Measurements from ENCODE around the gene CCNI2.

CCNI2 gene

DNA sequence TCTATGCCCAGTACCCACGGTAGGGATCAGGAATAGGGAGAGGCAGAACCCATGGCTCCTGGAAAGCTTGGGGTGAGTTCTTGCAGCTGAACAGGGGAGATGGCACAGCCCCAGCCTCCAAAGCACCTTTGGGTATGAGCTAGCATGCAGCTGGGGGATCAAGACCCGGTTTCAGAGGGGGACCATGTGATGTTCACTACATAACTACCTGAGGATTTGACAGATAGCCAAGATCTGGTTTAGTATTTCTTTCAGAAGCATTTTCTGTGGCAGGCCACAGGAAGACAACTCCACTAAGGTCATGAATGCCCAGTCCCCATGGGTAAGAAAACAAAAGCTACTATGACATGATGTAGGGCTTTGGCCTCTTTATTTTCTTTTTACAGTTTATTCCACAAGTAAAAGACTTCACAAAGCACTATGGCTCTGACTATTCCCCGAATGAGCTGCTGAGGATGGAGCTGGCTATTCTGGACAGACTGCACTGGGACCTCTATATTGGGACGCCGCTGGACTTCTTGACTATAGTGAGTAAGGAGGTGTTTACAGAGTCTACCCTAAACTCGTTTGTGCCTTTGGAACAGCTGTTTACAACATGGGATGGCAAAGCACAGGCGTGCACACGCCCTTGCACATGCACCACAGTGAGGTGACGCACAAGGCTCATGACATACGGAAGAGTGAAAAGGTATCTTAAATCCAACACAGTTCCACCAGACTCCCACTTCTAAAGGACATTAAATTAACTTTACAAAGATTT is 3.4 kb downstream of the CCNI2 start:
- DNase-seq (ENCODE audit: low read depth): no peak

DNA sequence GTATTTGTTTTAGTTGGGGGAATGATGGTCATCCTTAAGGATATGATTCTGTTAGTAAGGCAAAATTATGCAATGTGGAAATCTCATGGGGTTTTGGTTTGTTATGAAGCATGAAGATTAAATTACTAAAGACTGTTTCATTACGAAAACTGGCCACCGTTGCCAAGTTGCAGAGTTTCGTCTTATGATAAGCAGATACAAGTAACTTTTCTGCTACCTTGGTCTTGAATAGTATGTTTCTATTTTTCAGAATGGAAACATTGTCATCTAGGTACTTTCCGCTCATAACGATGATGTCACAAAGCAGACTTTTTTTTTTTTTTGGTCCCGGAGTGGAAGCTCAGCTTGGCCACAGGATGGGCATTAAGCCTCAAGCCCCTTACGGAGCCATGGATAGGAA is 4.2 kb downstream of the CCNI2 start:
- no peak for DNase-seq (ENCODE audit: low read depth)

DNA sequence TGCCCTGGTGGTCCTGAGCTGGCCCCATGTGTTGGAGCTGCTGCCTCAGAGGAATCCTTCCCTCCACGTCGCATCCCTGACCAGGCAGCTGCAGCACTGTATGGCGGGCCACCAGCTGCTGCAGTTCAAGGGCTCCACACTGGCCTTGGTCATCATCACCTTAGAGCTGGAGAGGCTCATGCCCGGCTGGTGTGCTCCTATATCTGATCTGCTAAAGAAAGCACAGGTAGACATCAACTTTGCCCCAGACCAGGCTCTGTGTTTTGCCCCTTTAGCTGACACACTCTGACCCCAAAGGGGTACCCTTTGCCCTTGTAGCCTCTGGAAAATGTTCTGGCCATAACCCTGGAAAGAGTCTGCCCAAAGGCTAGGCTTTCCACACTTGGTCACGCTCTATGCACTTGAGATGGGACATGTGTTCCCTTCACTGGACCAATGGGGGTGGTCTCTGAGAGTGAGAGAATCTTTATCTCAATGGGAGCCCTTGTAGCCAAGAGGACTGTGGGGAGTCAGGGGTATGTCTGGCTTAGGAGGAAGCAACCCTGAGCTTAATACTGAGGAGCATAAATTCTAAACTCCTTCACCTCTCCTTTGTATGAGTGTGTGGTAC is 4.8 kb downstream of the CCNI2 start:
- no peak for DNase-seq (ENCODE audit: low read depth)

DNA sequence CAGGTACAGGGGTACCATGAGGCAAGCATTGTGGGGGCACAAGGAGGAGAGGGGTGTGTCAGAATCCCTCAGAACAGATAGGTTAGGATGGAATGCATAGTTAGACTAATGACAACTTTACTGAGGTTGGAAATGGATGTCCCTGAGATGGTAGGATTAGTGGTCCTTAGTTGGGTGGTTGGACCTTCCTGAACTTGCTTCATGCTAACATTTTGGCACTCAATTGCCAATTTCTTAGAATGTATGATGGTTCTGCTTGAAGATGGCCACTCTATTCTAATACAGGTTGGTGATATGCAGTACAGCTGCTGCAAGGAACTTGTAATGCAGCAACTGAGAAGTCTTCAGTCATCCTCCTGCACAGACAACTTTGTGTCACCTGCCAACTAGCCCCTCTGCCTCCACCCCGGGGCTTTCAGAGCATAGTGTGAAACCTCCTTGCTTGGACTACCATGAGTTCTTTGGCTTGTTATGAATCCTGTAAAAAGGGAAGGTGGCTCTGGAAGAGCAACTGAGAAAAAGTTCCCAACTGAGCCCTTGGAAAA is 5.4 kb downstream of the CCNI2 start:
- DNase-seq (ENCODE audit: low read depth): no peak

DNA sequence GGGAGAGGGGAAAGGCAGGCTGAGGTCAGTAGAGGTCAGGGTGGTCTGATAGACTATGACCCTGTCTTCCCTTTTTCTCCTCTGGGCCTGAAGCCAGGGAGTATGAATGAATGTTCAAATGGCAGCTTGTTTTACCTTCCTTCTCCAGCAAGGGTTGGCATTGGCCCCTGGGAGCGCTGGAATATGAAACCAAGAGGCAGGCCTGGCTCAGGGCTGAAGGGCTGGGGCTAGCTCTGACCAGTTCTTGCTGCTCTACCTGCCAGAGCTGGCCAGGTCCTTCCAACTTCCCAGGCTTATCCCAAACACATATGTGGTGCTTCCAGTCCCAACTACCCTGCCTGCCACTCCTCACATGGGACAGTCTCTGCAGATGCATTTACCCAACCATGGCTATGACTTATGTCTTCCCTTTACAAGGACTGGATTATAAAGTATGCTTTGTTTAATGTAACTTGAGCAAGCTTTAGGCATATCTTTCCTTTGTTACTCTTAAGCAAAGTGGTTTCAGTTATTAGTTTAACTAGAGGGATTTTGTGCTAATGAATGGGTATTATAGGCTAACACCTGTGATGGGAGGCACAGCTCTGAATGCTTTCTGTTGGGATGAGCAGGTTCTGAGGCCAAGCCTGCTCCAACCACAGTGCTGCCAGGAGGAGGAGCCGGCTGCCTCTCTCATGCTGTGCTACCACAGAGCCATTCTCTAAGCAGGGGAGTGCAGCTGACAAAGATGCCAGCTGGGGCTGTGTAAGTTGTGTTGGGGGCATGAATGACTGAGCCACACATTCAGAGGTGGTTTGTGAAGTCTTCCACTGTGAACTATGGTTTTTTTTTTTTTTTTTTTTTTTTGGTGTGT is 6.1 kb downstream of the CCNI2 start:
- DNase-seq (ENCODE audit: low read depth): no peak

DNA sequence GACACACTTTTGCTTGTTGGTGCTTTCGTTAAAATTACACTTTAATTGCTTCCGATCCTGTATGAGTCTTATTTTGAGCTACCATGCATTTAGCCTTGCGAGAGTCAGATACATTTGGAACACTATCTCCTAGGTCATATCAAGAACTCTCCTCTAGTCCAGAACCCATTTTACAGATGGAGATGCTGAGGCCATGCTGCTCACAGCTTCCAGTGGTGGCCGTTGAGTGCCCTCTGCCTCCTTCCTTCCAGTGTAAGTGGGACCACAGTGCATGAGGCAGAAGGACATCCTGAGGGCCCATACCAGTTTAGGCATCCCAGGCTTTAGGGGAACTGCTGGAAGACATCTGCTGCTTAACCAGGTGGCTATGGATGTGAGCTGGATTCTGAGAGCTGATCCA is 6.9 kb downstream of the CCNI2 start:
- DNase-seq (ENCODE audit: low read depth): no peak

DNA sequence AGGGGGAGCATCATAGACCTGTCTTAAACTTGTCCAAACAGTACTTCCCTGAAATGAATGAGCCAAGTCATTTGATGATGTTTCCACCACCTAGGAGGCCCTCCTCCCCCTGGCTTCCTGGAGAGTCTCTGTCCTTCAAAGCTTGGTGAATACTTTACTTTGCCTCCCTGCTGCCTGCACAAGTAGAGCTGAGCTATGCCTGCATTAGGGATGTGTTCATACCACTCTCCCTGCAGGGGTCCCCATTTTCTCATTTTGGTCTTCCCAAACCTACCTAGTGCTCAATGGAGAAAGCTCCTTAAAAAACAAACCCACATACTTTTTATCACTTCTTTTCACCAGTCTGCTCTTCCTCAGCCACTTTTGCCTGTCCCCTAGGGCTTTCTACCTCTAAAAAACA is 7.7 kb downstream of the CCNI2 start:
- DNase-seq (ENCODE audit: low read depth): no peak

DNA sequence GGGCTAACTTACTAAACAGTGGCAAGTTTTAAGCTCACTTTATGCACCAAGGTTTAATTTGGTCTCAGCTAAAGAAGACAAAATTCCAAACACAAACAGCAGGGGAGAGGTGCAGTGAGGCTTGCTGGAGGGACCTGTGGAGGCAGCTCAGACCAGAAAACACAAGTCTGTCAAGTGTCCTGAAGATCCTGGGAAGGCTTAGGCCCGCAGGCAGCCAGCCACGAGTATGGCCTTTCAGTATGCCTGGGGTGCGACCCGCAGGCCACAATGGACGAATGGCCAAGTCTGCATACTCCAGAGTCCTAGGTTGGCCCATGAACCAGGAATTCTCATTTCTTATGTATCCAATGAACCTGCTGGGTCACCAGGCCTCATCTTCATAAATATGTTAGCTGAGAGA is 9.3 kb downstream of the CCNI2 start:
- DNase-seq (ENCODE audit: low read depth): no peak

DNA sequence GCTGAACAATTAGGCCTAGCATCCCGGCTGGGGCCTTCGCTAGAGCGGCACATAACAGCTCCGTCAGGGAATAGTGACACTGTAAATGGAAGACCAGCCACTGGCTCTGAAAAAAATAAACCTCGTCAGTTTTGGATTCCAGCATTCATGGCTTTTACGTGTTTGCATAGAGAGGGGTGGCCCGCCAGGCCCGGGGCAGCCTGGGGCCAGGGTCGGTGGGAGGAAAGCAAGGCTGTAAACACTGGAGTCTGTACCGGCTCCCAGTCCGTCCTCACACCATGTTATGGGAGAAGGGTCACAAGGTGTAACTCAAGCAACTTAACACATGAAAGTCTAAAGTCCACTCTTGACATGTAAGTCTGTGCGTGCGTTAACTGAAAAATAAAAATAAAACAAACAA is 11.2 kb downstream of the CCNI2 start:
- DNase-seq (ENCODE audit: low read depth): no peak

DNA sequence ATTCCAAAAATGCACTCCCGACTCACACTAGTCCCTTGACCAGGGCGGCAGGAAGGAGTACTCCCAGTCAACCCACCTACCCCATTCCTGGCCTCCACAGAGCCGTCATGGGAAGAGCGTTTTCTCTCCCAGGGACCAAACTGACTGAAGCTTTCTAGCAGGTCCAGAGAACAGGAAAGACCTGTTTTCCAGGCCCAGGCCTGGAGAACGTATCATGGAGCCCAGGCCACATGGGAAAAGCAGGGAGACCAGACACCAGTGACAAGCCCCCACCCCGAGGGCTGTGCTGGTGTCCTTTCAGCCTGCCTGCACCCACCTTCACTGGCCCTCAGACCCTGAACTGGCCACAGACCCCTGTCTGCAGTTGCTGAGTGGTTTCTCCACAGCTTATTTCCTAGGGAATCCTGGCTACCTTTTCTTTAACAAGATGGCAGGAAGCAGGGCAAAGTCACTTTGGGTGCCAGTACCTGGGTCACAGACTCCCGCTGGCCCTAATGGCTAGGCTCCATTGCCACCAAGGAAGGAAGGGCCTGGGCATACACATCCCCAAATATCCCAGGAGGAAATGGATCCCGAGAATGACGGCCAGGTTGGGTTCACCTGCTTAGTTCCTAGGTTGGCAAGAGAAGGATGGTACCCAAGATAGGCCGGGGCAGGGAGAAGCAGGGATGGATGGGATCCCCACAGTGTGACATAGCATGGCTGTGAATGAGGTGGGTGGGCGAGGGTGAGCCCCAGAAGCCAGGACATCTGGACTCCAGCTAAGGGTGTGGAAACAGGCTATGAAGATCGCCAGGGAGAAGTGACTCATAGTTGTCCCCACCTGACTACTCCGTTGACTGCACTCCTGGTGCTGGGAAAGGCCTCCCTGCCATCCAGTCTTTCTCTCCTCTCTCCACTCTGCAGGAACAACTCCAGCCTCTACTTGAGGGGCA is 12.2 kb downstream of the CCNI2 start:
- DNase-seq (ENCODE audit: low read depth): no peak

DNA sequence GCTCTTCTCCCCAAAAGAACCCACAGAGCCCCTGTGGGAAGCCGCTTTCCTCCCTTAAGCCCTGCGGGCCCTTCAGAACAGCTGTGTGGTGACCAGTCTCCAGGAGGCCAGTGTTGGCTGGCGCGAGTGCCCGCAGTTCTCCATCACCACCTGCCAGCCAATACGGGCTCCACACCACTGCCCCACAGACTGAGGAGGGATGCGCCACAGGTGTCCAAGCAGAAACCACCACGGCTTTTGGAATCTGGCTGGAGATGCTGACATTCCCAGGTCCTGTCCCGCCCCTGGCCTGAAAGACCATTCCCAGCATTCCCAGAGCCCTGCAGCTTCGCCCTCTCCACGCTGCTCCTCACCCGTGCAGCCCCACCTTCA is 12.8 kb downstream of the CCNI2 start:
- no peak for DNase-seq (ENCODE audit: low read depth)

DNA sequence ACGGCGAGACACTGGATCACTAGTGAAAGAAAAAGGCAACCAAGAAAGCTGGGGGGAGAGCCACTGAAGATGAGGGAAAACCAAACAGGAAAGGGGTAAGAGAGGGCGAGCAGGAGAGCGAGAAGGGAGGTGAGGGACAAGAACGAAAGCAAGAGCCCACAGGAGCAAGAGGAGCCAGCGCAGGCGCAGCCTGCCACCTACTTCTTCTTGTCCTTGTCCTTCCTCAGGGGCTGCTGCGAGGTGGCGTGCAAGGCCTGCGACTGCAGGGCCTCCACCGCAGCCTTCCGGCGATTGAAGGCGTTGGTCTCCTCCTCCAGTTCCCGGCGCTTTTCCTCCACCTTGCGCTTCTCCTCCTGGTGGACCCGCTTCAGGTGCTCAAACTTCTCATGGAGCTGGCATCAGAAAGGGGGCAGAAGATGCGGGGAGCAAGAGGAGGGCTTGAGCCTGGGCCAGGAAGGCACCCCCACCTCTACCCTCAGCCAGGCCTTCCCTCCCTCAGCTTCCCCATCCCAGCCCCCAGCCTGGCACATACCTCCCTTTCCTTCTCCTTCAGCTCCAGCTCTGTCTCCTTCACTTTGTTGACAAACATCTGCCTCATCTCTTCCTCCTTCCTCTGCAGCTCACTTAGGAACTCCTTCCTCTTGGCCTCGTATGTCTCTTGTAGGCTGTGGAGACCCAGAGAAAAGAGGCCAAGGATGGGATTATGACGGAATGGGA is 13.5 kb downstream of the CCNI2 start:
- DNase-seq (ENCODE audit: low read depth): no peak

DNA sequence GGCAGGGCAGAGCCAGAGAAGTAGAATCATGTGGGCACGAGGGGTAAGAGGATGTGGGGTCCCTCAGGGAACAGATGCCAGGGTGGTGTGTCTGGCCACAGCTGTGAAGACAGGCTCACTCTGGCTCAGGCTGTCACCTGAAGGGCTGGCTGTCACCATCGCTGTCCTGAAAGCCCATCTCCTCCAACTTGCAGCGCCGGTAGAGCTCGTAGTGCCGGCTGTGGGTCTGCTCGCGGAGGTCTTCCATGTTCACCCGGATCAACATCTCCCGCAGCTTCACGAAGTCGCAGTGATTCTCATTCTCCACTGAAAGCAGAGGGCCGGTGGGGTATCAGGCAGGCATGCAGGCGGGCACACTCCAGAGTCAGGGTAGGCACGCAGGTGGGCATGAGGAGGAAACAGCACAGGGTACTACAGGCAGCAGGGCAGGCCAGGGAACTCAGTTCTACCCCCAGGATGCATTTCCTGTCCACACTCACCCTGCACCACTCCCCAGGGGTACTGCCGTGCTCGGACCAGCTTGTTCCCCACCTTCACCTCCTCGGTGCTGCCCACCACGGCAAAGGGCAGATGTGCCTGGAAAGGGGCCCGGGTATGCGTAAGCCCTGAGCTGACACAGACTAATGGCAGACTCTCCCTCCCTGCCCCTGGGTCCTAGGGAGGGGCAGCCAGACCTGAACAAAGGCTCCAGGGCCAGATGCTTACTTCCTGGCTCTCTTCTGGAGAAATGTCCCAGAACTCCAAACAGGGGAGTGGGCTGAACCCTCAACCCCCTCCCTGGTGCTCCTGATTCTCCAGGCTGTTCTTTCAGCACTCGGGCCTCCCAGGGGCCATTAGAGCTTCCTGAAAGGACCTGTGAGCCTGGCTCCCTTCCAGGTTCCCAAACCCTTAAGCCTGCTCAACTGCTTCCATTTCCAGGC is 14.4 kb downstream of the CCNI2 start:
- no peak for DNase-seq (ENCODE audit: low read depth)

DNA sequence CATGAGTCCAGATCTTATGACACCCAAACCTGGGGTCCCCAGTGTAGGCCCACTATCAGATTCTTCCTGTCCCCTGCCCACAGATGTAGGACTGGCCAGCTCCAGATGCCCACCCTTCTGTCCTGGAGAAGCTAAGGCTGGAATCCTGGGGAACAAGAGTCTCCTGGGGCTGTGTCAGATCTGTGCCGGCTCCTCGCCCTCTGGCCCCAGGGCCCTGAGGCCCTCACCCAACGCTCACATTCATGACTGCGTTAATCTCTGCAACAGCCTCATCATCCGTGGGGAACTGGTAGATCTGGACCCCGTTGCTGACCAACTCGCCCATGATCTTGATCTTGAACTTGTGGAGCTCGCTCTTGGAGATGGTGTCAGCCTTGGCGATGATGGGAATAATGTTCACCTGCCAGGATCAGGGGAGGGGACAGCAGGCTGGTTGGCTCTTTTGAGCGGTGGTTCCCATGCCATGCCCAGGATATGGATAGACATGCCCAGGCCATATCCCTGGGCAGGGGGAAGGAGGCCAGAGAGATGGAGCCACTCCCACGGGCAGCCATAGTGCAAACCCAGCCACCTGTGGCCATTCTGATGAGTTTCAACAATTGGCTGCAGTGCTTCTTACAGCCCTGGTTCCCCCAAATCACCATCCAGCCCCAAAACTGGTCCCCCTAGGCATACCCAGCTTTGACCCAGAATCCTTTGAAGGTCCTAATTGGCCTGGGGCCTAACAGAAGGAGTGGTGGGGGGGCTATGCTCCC is 15.2 kb downstream of the CCNI2 start:
- no peak for DNase-seq (ENCODE audit: low read depth)

DNA sequence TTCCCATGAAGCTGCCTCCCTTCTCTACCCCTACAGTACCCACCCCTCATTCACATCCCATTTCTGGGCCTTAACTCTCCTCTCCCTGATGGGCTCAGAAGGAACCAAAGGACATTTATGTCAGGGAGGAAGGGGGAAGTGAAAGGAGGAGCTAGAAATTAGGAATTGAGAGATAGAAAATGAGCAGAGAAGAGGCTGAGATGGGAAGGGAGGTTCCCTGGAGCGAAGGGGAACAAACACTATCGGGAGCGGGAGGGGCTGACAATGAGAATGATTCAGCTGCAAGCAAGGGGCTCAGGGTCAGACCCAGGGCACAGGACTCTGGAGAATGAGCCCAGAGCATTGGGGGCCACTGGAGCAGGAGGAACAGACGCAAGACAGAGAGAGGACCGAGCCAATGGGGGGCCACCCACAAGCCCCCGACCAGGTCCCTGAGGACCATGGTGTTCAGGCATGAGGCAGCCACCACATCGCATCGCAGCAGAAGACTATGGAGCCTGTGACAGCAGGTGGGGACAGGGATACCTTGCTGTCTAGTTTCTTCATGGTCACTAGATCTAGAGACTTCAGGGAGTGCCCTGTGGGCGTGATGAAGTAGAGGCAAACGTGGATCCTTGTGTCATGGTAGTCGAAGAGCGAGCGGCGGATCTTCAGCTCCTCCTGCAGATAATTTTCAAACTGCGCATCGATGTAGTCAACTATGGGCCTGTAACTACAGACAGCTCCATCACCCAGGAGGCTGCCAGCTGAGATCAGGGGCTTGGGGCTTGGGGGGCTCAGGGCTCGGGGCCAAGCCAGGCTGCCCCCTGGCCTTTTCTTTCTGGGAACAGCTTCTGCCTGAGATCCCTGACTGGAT is 16.2 kb downstream of the CCNI2 start:
- no peak for DNase-seq (ENCODE audit: low read depth)

DNA sequence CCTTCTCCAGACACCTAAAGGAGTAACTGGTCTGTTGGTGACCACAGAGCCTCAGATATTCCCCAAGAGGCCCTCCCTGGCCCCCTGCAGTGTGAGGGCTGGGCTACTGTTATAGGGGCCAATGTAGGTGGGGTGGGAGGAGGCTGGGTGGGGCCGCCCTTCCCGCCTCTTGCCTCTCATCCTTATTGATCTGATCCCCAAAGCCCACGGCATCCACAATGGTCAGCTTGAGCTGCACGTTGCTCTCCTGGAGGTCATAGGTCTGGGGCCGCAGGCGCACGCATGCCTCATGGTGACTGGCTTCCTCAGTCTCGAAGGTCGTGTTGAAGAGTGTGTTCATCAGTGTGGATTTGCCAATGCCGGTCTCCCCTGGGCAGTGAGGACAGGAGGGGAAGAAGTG is 16.8 kb downstream of the CCNI2 start:
- DNase-seq (ENCODE audit: low read depth): no peak

DNA sequence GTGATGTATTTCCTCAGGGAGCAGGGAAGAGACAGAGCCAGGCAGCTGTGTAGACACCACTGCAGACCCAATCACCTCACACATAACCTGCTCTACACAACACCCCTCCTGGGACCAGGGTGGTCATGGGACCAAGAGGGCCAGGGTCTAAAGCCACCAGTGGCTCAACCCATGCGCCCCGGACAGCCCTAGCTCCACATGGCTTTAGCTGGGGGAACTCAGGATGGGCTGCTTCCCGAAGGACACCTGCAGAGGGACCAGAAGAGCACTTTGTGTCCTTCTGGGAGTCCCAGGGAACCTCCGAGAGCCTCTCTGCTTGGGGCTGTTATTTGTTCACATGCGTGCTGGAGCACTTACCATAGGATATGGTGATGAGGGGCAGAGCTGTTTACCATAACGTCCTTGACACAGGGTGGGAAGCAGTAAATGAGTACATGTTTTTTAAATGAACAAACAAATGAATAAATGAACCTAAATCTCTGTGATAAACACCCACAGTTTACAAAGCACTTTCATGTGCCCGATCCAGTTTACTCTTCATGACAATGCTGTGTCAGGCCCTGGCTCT is 17.5 kb downstream of the CCNI2 start:
- no peak for DNase-seq (ENCODE audit: low read depth)
